ENCODE measurements around the gene DSG3. TPM values are rescaled to one million over a fixed set of nuclear protein-coding genes. Genes with fewer than 3 reads are reported as not detected.
A peak's percentile ranks its signal among the peaks of the same experiment; 100 is the strongest.

DSG3 gene
- total and polyA plus RNA-seq, 2 of the 13 experiments (the other 11 are each of a cell fraction or from before 2014, with no cell fraction given), result not detected

GRCh38 chr18:31417850-31418249 lies 29.7 kb upstream of the DSG3 start:
- CTCF ChIA-PET (ENCODE audit: low intra/inter-chr PET ratio, low total read pairs), result no interaction called here
- in situ Hi-C loops (cut with HindIII; ENCODE audit: extremely low pct_ligation_motif_present, low pct_unique_long_range_greater_than_20kb), result no loop called here
- BruUV-seq (replicated peaks), result no TSS peak

GRCh38 chr18:31419457-31419932 lies 28.0 kb upstream of the DSG3 start:
- Histone ChIP-seq H3K4me2 (ENCODE audit: low read depth, low read length) (peak overlapping the region; percentile 38; the same call in 1 of the 2 replicates), H3K9ac (ENCODE audit: insufficient read depth, low read depth, low read length) (no peak overlapping the region), H3K27ac (ENCODE audit: extremely low read length, insufficient read depth, low read length) (no peak overlapping the region), H3K9me3 (ENCODE audit: low read length) (no peaks in the 10 kb centered on the region), H3K36me3 (replicated peaks in 1 of 2; ENCODE audit: control insufficient read depth in 1 of 2, insufficient read depth in 2 of 2, low read length in 2 of 2) (no peaks in the 10 kb centered on the region), H4K20me1 (ENCODE audit: insufficient read depth, low read length) (no peaks in the 10 kb centered on the region), H2AFZ (ENCODE audit: low read length) (peak overlapping the region; percentile 4), H3K27me3 (ENCODE audit: control insufficient read depth in 1 of 2, insufficient read depth in 2 of 2, low read length in 2 of 2) (no peaks in the 10 kb centered on the region), H3K4me1 (ENCODE audit: insufficient read depth, low read length) (peaks cover 8% of the 10 kb centered on the region; the same call in 1 of the 2 replicates), H3K4me3 (replicated peaks in 1 of 3; ENCODE audit: insufficient read depth in 1 of 3, low read depth in 2 of 3, low read length in 3 of 3) (no peak overlapping the region), H3K79me2 (ENCODE audit: insufficient read depth, low read length) (no peaks in the 10 kb centered on the region)
- no TSS peak for BruUV-seq (replicated peaks)
- ChIA-PET CTCF (ENCODE audit: low intra/inter-chr PET ratio, low total read pairs) (no interaction called here), POLR2A (interaction anchor here (1.2 kb wide), 1 partner anchor 17 kb away, joined by 4 read pairs; no protein-coding TSS in a partner anchor)
- in situ Hi-C loops (cut with HindIII; ENCODE audit: extremely low pct_ligation_motif_present, low pct_unique_long_range_greater_than_20kb) (no loop called here), intact Hi-C loops (cut with micrococcal nuclease; ENCODE audit: unreplicated experiment) (no loop called here)
- ATAC-seq (peak; percentile 80), DNase-seq (ENCODE audit: low spot score) (no peak), FAIRE-seq (no peak)
- no peak for TF ChIP-seq PTBP1 (IDR thresholded peaks at IDR 0.05; ENCODE audit: low read depth, low read length, poor library complexity, severe bottlenecking)
- no peak for TF ChIP-seq GATAD1 (CRISPR knock-in tag; IDR thresholded peaks at IDR 0.05)
- TF ChIP-seq EZH2 (conservative IDR thresholded peaks at IDR 0.05; ENCODE audit: low read depth, low read length), result no peak
- TF ChIP-seq ZNF713 (CRISPR knock-in tag; IDR thresholded peaks at IDR 0.05), result no peak
- no peak for TF ChIP-seq MZF1 (CRISPR knock-in tag; IDR thresholded peaks at IDR 0.05; ENCODE audit: borderline replicate concordance)
- no peak for TF ChIP-seq CCDC6 (CRISPR knock-in tag; IDR thresholded peaks at IDR 0.05)
- no peak for TF ChIP-seq ZNF430 (CRISPR knock-in tag; IDR thresholded peaks at IDR 0.05)
- no peak for TF ChIP-seq DR1 (CRISPR knock-in tag; IDR thresholded peaks at IDR 0.05)
- TF ChIP-seq HBP1 (CRISPR knock-in tag; IDR thresholded peaks at IDR 0.05; ENCODE audit: low read depth), result no peak
- no peak for TF ChIP-seq CAMTA2 (CRISPR knock-in tag; IDR thresholded peaks at IDR 0.05; ENCODE audit: borderline replicate concordance)
- TF ChIP-seq ZC3H13 (CRISPR knock-in tag; IDR thresholded peaks at IDR 0.05), result no peak
- TF ChIP-seq ZNF570 (CRISPR knock-in tag; IDR thresholded peaks at IDR 0.05; ENCODE audit: borderline replicate concordance), result no peak
- TF ChIP-seq ZNF841 (CRISPR knock-in tag; IDR thresholded peaks at IDR 0.05; ENCODE audit: borderline replicate concordance), result no peak
- TF ChIP-seq ZBTB38 (CRISPR knock-in tag; IDR thresholded peaks at IDR 0.05), result no peak
- no peak for TF ChIP-seq ZFP36L1 (CRISPR knock-in tag; IDR thresholded peaks at IDR 0.05)
- 38% methylated on average over 6 of the region's 7 CpGs for WGBS (ENCODE audit: low lambda C conversion rate)

More at GRCh38 chr18:31417850-31418249, 29.7 kb upstream of the DSG3 start:
- Histone ChIP-seq H3K4me3 (replicated peaks in 1 of 3; ENCODE audit: insufficient read depth in 1 of 3, low read depth in 2 of 3, low read length in 3 of 3) (no peak overlapping the region), H3K79me2 (ENCODE audit: insufficient read depth, low read length) (no peaks in the 10 kb centered on the region), H3K4me1 (ENCODE audit: insufficient read depth, low read length) (no peaks in the 10 kb centered on the region), H3K36me3 (replicated peaks in 1 of 2; ENCODE audit: control insufficient read depth in 1 of 2, insufficient read depth in 2 of 2, low read length in 2 of 2) (no peaks in the 10 kb centered on the region), H2AFZ (ENCODE audit: low read length) (no peak overlapping the region), H3K27ac (ENCODE audit: extremely low read length, insufficient read depth, low read length) (no peak overlapping the region), H3K9me3 (ENCODE audit: low read length) (no peaks in the 10 kb centered on the region), H3K4me2 (ENCODE audit: low read depth, low read length) (no peak overlapping the region), H3K27me3 (ENCODE audit: control insufficient read depth in 1 of 2, insufficient read depth in 2 of 2, low read length in 2 of 2) (no peaks in the 10 kb centered on the region), H4K20me1 (ENCODE audit: insufficient read depth, low read length) (no peaks in the 10 kb centered on the region), H3K9ac (ENCODE audit: insufficient read depth, low read depth, low read length) (no peak overlapping the region)
- DNase-seq (ENCODE audit: low spot score) (no peak), ATAC-seq (no peak), FAIRE-seq (no peak)
- intact Hi-C loops (cut with micrococcal nuclease; ENCODE audit: unreplicated experiment), result no loop called here
- no peak for TF ChIP-seq ZNF253 (CRISPR knock-in tag; IDR thresholded peaks at IDR 0.05; ENCODE audit: borderline replicate concordance)
- no peak for TF ChIP-seq ZNF761 (CRISPR knock-in tag; conservative IDR thresholded peaks at IDR 0.05)
- peak; percentile 79 for TF ChIP-seq ATF7 (IDR thresholded peaks at IDR 0.05)
- no peak for TF ChIP-seq ATF7 (CRISPR knock-in tag; IDR thresholded peaks at IDR 0.05)
- POLR2A ChIA-PET, result interaction anchor here (1.1 kb wide), 1 partner anchor 16 kb away, joined by 3 read pairs; no protein-coding TSS in a partner anchor
